Parathyroid adenoma (tissue), 2 donors: ENCODE data around the gene ADGRA3.

Source experiments
- H2AFZ ChIP-seq: fragments of 300-600 bp; sonication (generic); one replicate; pipeline ENCODE4 v1.7.0; 2017; ENCODE audit warnings: antibody characterized with exemption, mild to moderate bottlenecking
- H3K27ac ChIP-seq: fragments of 300-600 bp; sonication (generic); one replicate; pipeline ENCODE4 v1.7.0; 2017
- H3K27me3 ChIP-seq: fragments of 300-600 bp; sonication (generic); one replicate; pipeline ENCODE4 v1.7.0; 2017; ENCODE audit warnings: low read length; ENCODE audit not compliant: control insufficient read depth, insufficient read depth
- H3K36me3 ChIP-seq: fragments of 300-600 bp; sonication (generic); one replicate; pipeline ENCODE4 v1.7.0; 2017; ENCODE audit warnings: low read length; ENCODE audit not compliant: control insufficient read depth, insufficient read depth
- H3K4me1 ChIP-seq: fragments of 300-600 bp; sonication (generic); one replicate; pipeline ENCODE4 v1.7.0; 2017; ENCODE audit warnings: control low read depth
- H3K4me2 ChIP-seq: fragments of 300-600 bp; sonication (generic); one replicate; pipeline ENCODE4 v1.7.0; 2017; ENCODE audit warnings: low read length
- H3K4me3 ChIP-seq: fragments of 300-600 bp; sonication (generic); one replicate; pipeline ENCODE4 v1.7.0; 2017; ENCODE audit warnings: low read depth, low read length
- H3K79me2 ChIP-seq: fragments of 300-600 bp; sonication (generic); one replicate; pipeline ENCODE4 v1.7.0; 2017; ENCODE audit warnings: control low read depth
- H3K9ac ChIP-seq: fragments of 300-600 bp; sonication (generic); one replicate; pipeline ENCODE4 v1.7.0; 2017; ENCODE audit warnings: mild to moderate bottlenecking
- H3K9me3 ChIP-seq: fragments of 300-600 bp; sonication (generic); one replicate; pipeline ENCODE4 v1.7.0; 2017; ENCODE audit warnings: low read length; ENCODE audit not compliant: control insufficient read depth
- CTCF ChIP-seq: fragments of 300-600 bp; sonication (generic); IDR thresholded peaks from one replicate; pipeline ENCODE4 v1.7.0; 2017; ENCODE audit warnings: antibody characterized with exemption, mild to moderate bottlenecking
- donor health status: primary hyperparathyroidism.

The ADGRA3 gene

GRCh38 chr4:22434895-22435294, 81.0 kb downstream of the ADGRA3 start:
- Histone ChIP-seq H3K4me3 (no peak overlapping the region), H3K9ac (no peak overlapping the region), H3K27me3 (no peaks in the 10 kb centered on the region), H3K79me2 (no peaks in the 10 kb centered on the region), H3K27ac (no peak overlapping the region), H3K4me2 (no peak overlapping the region), H3K4me1 (no peaks in the 10 kb centered on the region), H3K9me3 (no peaks in the 10 kb centered on the region), H2AFZ (no peak overlapping the region), H3K36me3 (no peaks in the 10 kb centered on the region)
- no peak for TF ChIP-seq CTCF

GRCh38 chr4:22430626-22431025, 85.2 kb downstream of the ADGRA3 start:
- TF ChIP-seq CTCF, result no peak
- no peak overlapping the region for H3K4me3 ChIP-seq

GRCh38 chr4:22428441-22428840, 87.4 kb downstream of the ADGRA3 start:
- H3K27ac ChIP-seq, result no peak overlapping the region
- no peak overlapping the region for H3K4me2 ChIP-seq
- H3K4me1 ChIP-seq, result no peaks in the 10 kb centered on the region
- H3K79me2 ChIP-seq, result no peaks in the 10 kb centered on the region
- no peak overlapping the region for H3K4me3 ChIP-seq
- H3K36me3 ChIP-seq, result no peaks in the 10 kb centered on the region
- TF ChIP-seq CTCF, result no peak
- H3K9me3 ChIP-seq, result no peaks in the 10 kb centered on the region
- no peak overlapping the region for H3K9ac ChIP-seq
- no peak overlapping the region for H2AFZ ChIP-seq
- H3K27me3 ChIP-seq, result no peaks in the 10 kb centered on the region

More at GRCh38 chr4:22430626-22431025, 85.2 kb downstream of the ADGRA3 start:
- Histone ChIP-seq H3K9ac (no peak overlapping the region), H3K4me1 (no peaks in the 10 kb centered on the region), H3K79me2 (no peaks in the 10 kb centered on the region), H2AFZ (no peak overlapping the region), H3K4me2 (no peak overlapping the region), H3K27ac (no peak overlapping the region), H3K36me3 (no peaks in the 10 kb centered on the region), H3K27me3 (no peaks in the 10 kb centered on the region), H3K9me3 (no peaks in the 10 kb centered on the region)

GRCh38 chr4:22427675-22428074, 88.2 kb downstream of the ADGRA3 start:
- Histone ChIP-seq H3K9ac (no peak overlapping the region), H3K9me3 (no peaks in the 10 kb centered on the region), H3K4me1 (no peaks in the 10 kb centered on the region), H2AFZ (no peak overlapping the region), H3K36me3 (no peaks in the 10 kb centered on the region), H3K4me2 (no peak overlapping the region), H3K79me2 (no peaks in the 10 kb centered on the region), H3K4me3 (no peak overlapping the region), H3K27ac (no peak overlapping the region), H3K27me3 (no peaks in the 10 kb centered on the region)
- TF ChIP-seq CTCF, result no peak

- Histone ChIP-seq H3K4me2 (no peak overlapping the region), H3K9me3 (no peaks in the 10 kb centered on the region), H3K79me2 (no peaks in the 10 kb centered on the region), H3K36me3 (no peaks in the 10 kb centered on the region), H2AFZ (no peak overlapping the region), H3K4me1 (no peaks in the 10 kb centered on the region), H3K9ac (no peak overlapping the region), H3K27me3 (no peaks in the 10 kb centered on the region), H3K27ac (no peak overlapping the region), H3K4me3 (no peak overlapping the region)
- TF ChIP-seq CTCF, result no peak
Observed at GRCh38 chr4:22420291-22420690, 95.6 kb downstream of the ADGRA3 start.
